HepG2 (cell line): ENCODE measurements around the gene COG1. TPM values are rescaled to one million over a fixed set of nuclear protein-coding genes. Genes with fewer than 3 reads are reported as not detected.
A peak's percentile ranks its signal among the peaks of the same experiment; 100 is the strongest.

Experiments used
- ARHGAP35 ChIP-seq: sonication (generic); formaldehyde crosslinking; IDR thresholded peaks from 2 replicates; pipeline ENCODE4 v1.9.0; 2022; ENCODE audit warnings: mild to moderate bottlenecking, inconsistent platforms, moderate library complexity, missing genetic modification reagents, borderline replicate concordance
- CBX5 ChIP-seq: sonication (generic); formaldehyde crosslinking; IDR thresholded peaks from 2 replicates; pipeline ENCODE4 v1.4.0; 2020; ENCODE audit warnings: missing genetic modification reagents, borderline replicate concordance
- CEBPB ChIP-seq: IDR thresholded peaks from 2 replicates; pipeline ENCODE4 v1.6.1; 2011; ENCODE audit warnings: low read depth, low read length, improper control_type of control experiment, borderline replicate concordance
- CENPT ChIP-seq: sonication (generic); formaldehyde crosslinking; IDR thresholded peaks from 2 replicates; pipeline ENCODE4 v1.8.0; 2022; ENCODE audit warnings: low read depth, mild to moderate bottlenecking, moderate library complexity, missing genetic modification reagents
- ETV6 ChIP-seq: sonication (generic); formaldehyde crosslinking; conservative IDR thresholded peaks from 2 replicates; pipeline ENCODE4 v1.4.0; 2020; ENCODE audit warnings: missing genetic modification reagents
- FOXP1 ChIP-seq, 2 experiments: fragments of 450-650 bp in 1 of 2; IDR thresholded peaks; 2 replicates each; pipeline ENCODE4 v1.6.1; 2017 to 2018; ENCODE audit warnings: antibody characterized with exemption in 1 of 2
- NAIF1 ChIP-seq: sonication (generic); formaldehyde crosslinking; IDR thresholded peaks from 2 replicates; pipeline ENCODE4 v1.5.0; 2020; ENCODE audit warnings: mild to moderate bottlenecking, missing genetic modification reagents, borderline replicate concordance
- NONO ChIP-seq, 2 experiments: fragments of 450-650 bp in 1 of 2; sonication (generic) in 1 of 2; formaldehyde crosslinking in 1 of 2; IDR thresholded peaks in 1 of 2; conservative IDR thresholded peaks in 1 of 2; 2 replicates each; pipeline versions ENCODE4 v1.6.1 to v1.8.0; 2017 to 2022; ENCODE audit warnings: mild to moderate bottlenecking in 1 of 2, missing genetic modification reagents in 1 of 2, moderate library complexity in 1 of 2
- POLR2AphosphoS2 ChIP-seq: IDR thresholded peaks from 2 replicates; pipeline ENCODE4 v1.6.1; 2011; ENCODE audit warnings: low read depth, low read length, improper control_type of control experiment
- ZBTB3 ChIP-seq: sonication (generic); formaldehyde crosslinking; IDR thresholded peaks from 2 replicates; pipeline ENCODE4 v1.4.0; 2020; ENCODE audit warnings: low read depth, mild to moderate bottlenecking, moderate library complexity, missing genetic modification reagents, borderline replicate concordance
- ZFY ChIP-seq: sonication (generic); formaldehyde crosslinking; IDR thresholded peaks from 2 replicates; pipeline ENCODE4 v1.4.0; 2020; ENCODE audit warnings: missing genetic modification reagents
- ZNF30 ChIP-seq: sonication (generic); formaldehyde crosslinking; IDR thresholded peaks from 2 replicates; pipeline ENCODE4 v1.5.0; 2020; ENCODE audit warnings: mild to moderate bottlenecking, missing genetic modification reagents
- ZNF44 ChIP-seq: sonication (generic); formaldehyde crosslinking; IDR thresholded peaks from 2 replicates; pipeline ENCODE4 v1.5.1; 2020; ENCODE audit warnings: mild to moderate bottlenecking, missing genetic modification reagents
- ZNF790 ChIP-seq: sonication (generic); formaldehyde crosslinking; IDR thresholded peaks from 2 replicates; pipeline ENCODE4 v1.8.0; 2022; ENCODE audit warnings: missing genetic modification reagents, mild to moderate bottlenecking, borderline replicate concordance
- polyA plus RNA-seq, 8 experiments: library from polyadenylated mRNA; depleted of rRNA in 3 of 8; stranded (reverse) in 7 of 8; unstranded in 1 of 8; fragments of >200 nt; fragmentation: Illumina TruSeq in 4 of 8; extraction: Trizol in 4 of 8; gene quantifications; 2 replicates each; pipeline versions ENCODE4 v1.2.1 to v1.2.3, GENCODE V29; 2011 to 2016; ENCODE audit warnings: low read depth in 4 of 8, missing spikeins in 1 of 8, mixed read lengths in 1 of 8; ENCODE audit not compliant: insufficient read depth in 1 of 8
- total RNA-seq, 5 experiments: library from RNA; depleted of rRNA; stranded (reverse); fragments of >200 nt; fragmentation: Illumina TruSeq; extraction: Trizol; gene quantifications; 2 replicates each; pipeline ENCODE4 v1.2.3, GENCODE V29; 2016; ENCODE audit warnings: low read depth in 1 of 5
- TF ChIP-seq, protein P1 (sequence below): sonication (generic); formaldehyde crosslinking; IDR thresholded peaks from 2 replicates; pipeline ENCODE4 v1.8.0; 2022; ENCODE audit warnings: mild to moderate bottlenecking, missing genetic modification reagents, borderline replicate concordance
- TF ChIP-seq, protein P2 (sequence below): sonication (generic); formaldehyde crosslinking; IDR thresholded peaks from 2 replicates; pipeline ENCODE4 v1.4.0; 2020; ENCODE audit warnings: mild to moderate bottlenecking, missing genetic modification reagents, borderline replicate concordance
- TF ChIP-seq, protein P3 (sequence below): sonication (generic); formaldehyde crosslinking; IDR thresholded peaks from 2 replicates; pipeline ENCODE4 v1.4.0; 2020; ENCODE audit warnings: missing genetic modification reagents
- TF ChIP-seq, protein P4 (sequence below): sonication (generic); IDR thresholded peaks from 2 replicates; pipeline ENCODE4 v1.6.1; 2016; ENCODE audit warnings: low read depth, borderline replicate concordance
- TF ChIP-seq, protein P5 (sequence below): IDR thresholded peaks from 2 replicates; pipeline ENCODE4 v1.6.1; 2016; ENCODE audit warnings: low read depth

Gene COG1
- total and polyA plus RNA-seq, 2 of the 13 experiments (the other 11 are each of a cell fraction or from before 2014, with no cell fraction given): 36.6 to 39.7 TPM

DNA sequence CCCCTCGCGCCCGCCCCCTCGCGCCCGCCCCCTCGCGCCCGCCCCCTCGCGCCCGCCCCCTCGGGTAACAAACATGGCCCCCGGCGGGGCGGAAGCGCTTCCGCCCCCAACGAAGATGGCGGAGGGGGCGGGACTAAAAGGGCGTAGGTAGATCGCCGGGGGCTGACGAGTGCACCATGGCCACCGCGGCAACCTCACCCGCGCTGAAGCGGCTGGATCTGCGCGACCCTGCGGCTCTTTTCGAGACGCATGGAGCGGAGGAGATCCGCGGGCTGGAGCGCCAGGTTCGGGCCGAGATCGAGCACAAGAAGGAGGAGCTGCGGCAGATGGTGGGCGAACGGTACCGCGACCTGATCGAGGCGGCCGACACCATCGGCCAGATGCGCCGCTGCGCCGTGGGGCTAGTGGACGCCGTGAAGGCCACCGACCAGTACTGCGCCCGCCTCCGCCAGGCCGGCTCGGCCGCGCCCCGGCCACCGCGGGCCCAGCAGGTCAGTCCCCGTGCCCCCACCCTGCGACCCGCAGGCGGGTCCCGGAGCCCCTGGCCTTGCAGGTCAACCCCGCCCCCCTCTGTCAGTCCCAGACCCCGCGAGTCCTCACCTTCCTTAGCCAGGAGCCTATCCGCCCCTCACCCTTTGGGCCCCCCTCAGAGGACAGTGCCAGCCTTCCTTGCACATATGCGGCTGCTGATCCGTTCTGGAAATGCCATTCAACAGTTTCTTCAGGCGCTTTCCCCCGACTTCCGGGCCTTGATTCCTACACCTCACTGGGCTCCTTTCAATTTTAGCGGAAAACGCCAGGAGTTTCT lies at the start of gene COG1 (continued):
- TF ChIP-seq, protein P1, sequence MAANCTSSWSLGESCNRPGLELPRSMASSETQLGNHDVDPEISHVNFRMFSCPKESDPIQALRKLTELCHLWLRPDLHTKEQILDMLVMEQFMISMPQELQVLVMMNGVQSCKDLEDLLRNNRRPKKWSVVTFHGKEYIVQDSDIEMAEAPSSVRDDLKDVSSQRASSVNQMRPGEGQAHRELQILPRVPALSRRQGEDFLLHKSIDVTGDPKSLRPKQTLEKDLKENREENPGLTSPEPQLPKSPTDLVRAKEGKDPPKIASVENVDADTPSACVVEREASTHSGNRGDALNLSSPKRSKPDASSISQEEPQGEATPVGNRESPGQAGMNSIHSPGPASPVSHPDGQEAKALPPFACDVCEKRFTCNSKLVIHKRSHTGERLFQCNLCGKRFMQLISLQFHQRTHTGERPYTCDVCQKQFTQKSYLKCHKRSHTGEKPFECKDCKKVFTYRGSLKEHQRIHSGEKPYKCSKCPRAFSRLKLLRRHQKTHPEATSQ (CRISPR knock-in tag): no peak
- TF ChIP-seq ZNF790 (CRISPR knock-in tag): peak; percentile 93; the same call in 1 of the 2 replicates
- TF ChIP-seq NONO (IDR thresholded peaks at IDR 0.05): no peak
- TF ChIP-seq NONO (CRISPR knock-in tag; conservative IDR thresholded peaks at IDR 0.05): peak; percentile 76
- TF ChIP-seq, protein P2, sequence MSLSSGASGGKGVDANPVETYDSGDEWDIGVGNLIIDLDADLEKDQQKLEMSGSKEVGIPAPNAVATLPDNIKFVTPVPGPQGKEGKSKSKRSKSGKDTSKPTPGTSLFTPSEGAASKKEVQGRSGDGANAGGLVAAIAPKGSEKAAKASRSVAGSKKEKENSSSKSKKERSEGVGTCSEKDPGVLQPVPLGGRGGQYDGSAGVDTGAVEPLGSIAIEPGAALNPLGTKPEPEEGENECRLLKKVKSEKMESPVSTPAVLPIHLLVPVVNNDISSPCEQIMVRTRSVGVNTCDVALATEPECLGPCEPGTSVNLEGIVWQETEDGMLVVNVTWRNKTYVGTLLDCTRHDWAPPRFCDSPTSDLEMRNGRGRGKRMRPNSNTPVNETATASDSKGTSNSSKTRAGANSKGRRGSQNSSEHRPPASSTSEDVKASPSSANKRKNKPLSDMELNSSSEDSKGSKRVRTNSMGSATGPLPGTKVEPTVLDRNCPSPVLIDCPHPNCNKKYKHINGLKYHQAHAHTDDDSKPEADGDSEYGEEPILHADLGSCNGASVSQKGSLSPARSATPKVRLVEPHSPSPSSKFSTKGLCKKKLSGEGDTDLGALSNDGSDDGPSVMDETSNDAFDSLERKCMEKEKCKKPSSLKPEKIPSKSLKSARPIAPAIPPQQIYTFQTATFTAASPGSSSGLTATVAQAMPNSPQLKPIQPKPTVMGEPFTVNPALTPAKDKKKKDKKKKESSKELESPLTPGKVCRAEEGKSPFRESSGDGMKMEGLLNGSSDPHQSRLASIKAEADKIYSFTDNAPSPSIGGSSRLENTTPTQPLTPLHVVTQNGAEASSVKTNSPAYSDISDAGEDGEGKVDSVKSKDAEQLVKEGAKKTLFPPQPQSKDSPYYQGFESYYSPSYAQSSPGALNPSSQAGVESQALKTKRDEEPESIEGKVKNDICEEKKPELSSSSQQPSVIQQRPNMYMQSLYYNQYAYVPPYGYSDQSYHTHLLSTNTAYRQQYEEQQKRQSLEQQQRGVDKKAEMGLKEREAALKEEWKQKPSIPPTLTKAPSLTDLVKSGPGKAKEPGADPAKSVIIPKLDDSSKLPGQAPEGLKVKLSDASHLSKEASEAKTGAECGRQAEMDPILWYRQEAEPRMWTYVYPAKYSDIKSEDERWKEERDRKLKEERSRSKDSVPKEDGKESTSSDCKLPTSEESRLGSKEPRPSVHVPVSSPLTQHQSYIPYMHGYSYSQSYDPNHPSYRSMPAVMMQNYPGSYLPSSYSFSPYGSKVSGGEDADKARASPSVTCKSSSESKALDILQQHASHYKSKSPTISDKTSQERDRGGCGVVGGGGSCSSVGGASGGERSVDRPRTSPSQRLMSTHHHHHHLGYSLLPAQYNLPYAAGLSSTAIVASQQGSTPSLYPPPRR (CRISPR knock-in tag): 0 out of 2 replicates have a peak, but pooled peaks have one; percentile 33
- TF ChIP-seq FOXP1 (IDR thresholded peaks at IDR 0.05): no peak
- TF ChIP-seq FOXP1 (CRISPR knock-in tag; IDR thresholded peaks at IDR 0.05): no peak
- TF ChIP-seq CENPT (CRISPR knock-in tag): peak; percentile 70; the same call in 1 of the 2 replicates
- TF ChIP-seq, protein P3, sequence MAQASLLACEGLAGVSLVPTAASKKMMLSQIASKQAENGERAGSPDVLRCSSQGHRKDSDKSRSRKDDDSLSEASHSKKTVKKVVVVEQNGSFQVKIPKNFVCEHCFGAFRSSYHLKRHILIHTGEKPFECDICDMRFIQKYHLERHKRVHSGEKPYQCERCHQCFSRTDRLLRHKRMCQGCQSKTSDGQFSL (CRISPR knock-in tag): 0 out of 2 replicates have a peak, but pooled peaks have one; percentile 28
- no peak for TF ChIP-seq ZNF44 (CRISPR knock-in tag)
- TF ChIP-seq, protein P4, sequence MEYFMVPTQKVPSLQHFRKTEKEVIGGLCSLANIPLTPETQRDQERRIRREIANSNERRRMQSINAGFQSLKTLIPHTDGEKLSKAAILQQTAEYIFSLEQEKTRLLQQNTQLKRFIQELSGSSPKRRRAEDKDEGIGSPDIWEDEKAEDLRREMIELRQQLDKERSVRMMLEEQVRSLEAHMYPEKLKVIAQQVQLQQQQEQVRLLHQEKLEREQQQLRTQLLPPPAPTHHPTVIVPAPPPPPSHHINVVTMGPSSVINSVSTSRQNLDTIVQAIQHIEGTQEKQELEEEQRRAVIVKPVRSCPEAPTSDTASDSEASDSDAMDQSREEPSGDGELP: no peak
- no peak for TF ChIP-seq CEBPB
- TF ChIP-seq NAIF1 (CRISPR knock-in tag): no peak
- TF ChIP-seq ZBTB3 (CRISPR knock-in tag): no peak
- TF ChIP-seq, protein P5, sequence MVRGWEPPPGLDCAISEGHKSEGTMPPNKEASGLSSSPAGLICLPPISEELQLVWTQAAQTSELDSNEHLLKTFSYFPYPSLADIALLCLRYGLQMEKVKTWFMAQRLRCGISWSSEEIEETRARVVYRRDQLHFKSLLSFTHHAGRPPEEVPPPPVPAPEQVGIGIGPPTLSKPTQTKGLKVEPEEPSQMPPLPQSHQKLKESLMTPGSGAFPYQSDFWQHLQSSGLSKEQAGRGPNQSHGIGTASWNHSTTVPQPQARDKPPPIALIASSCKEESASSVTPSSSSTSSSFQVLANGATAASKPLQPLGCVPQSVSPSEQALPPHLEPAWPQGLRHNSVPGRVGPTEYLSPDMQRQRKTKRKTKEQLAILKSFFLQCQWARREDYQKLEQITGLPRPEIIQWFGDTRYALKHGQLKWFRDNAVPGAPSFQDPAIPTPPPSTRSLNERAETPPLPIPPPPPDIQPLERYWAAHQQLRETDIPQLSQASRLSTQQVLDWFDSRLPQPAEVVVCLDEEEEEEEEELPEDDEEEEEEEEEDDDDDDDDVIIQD (CRISPR knock-in tag): 0 out of 2 replicates have a peak, but pooled peaks have one; percentile 19
- no peak for TF ChIP-seq ARHGAP35
- no peak for TF ChIP-seq POLR2AphosphoS2
- TF ChIP-seq ZFY (CRISPR knock-in tag): peak; percentile 94
- no peak for TF ChIP-seq CBX5 (CRISPR knock-in tag)
- TF ChIP-seq ETV6: peak; percentile 41
- no peak for TF ChIP-seq ZNF30 (CRISPR knock-in tag)
